MCF 10A (cell line): ENCODE results near the gene CPZ. TPM values are rescaled to one million over a fixed set of nuclear protein-coding genes. Genes with fewer than 3 reads are reported as not detected.

Experiments used
- BruUV-seq: library from RNA; stranded (reverse); fragments of 400-500 nt; replicated peaks from 2 replicates; lab custom pipeline; 2021; lab: Mats Ljungman, UMichigan
- CTCF ChIA-PET: fragments of 300-600 bp; sonication (Branson Sonifier 250); formaldehyde crosslinking; extraction: SDS; loops from one replicate; lab custom pipeline; 2021; ENCODE audit warnings: antibody characterized with exemption, inconsistent platforms; lab: Yijun Ruan, JAX
- POLR2A ChIA-PET: fragments of 300-600, 350-650 bp; sonication (Branson Sonifier 250); formaldehyde crosslinking; extraction: SDS; loops from one replicate; lab custom pipeline; 2020; ENCODE audit warnings: antibody characterized with exemption, inconsistent platforms; lab: Yijun Ruan, JAX
- DNase-seq: peaks from one replicate; pipeline ENCODE4 v3.0.0-alpha.2; 2018; ENCODE audit not compliant: unreplicated experiment
- H3K27ac Mint-ChIP-seq: one replicate; pipeline ENCODE4 v1.8.0; 2022; ENCODE audit warnings: mild to moderate bottlenecking, low read depth, mixed read lengths; ENCODE audit not compliant: unreplicated experiment
- H3K27me3 Mint-ChIP-seq: one replicate; pipeline ENCODE4 v1.8.0; 2022; ENCODE audit warnings: mixed read lengths; ENCODE audit not compliant: insufficient read depth, unreplicated experiment
- H3K36me3 Mint-ChIP-seq: one replicate; pipeline ENCODE4 v1.8.0; 2022; ENCODE audit warnings: mild to moderate bottlenecking, moderate library complexity, mixed read lengths; ENCODE audit not compliant: insufficient read depth, unreplicated experiment
- H3K4me1 Mint-ChIP-seq: one replicate; pipeline ENCODE4 v1.8.0; 2022; ENCODE audit warnings: mixed read lengths; ENCODE audit not compliant: insufficient read depth, unreplicated experiment
- H3K4me3 Mint-ChIP-seq: one replicate; pipeline ENCODE4 v1.8.0; 2022; ENCODE audit warnings: mild to moderate bottlenecking, moderate library complexity, mixed read lengths; ENCODE audit not compliant: unreplicated experiment
- H3K9me3 Mint-ChIP-seq: one replicate; pipeline ENCODE4 v1.8.0; 2022; ENCODE audit warnings: mixed read lengths; ENCODE audit not compliant: unreplicated experiment
- intact Hi-C: fragments of 100-400 bp; cut with micrococcal nuclease; formaldehyde crosslinking; loops from 2 replicates; pipeline ENCODE4 v1.14.1; 2022
- total RNA-seq: library from RNA; stranded (reverse); gene quantifications from 2 replicates; pipeline ENCODE4 v1.2.3, GENCODE V29; 2022
- TF ChIP-seq, protein P1 (sequence below): fragments of 200-600 bp; IDR thresholded peaks from one replicate; pipeline ENCODE4 v1.8.0; 2022; ENCODE audit warnings: antibody characterized with exemption, mild to moderate bottlenecking; ENCODE audit not compliant: unreplicated experiment

Gene CPZ
- total RNA-seq, 1 experiment from 2014 or later, result not detected

- TF ChIP-seq, protein P1, sequence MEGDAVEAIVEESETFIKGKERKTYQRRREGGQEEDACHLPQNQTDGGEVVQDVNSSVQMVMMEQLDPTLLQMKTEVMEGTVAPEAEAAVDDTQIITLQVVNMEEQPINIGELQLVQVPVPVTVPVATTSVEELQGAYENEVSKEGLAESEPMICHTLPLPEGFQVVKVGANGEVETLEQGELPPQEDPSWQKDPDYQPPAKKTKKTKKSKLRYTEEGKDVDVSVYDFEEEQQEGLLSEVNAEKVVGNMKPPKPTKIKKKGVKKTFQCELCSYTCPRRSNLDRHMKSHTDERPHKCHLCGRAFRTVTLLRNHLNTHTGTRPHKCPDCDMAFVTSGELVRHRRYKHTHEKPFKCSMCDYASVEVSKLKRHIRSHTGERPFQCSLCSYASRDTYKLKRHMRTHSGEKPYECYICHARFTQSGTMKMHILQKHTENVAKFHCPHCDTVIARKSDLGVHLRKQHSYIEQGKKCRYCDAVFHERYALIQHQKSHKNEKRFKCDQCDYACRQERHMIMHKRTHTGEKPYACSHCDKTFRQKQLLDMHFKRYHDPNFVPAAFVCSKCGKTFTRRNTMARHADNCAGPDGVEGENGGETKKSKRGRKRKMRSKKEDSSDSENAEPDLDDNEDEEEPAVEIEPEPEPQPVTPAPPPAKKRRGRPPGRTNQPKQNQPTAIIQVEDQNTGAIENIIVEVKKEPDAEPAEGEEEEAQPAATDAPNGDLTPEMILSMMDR, result no peak
- H3K27ac Mint-ChIP-seq, result no peak overlapping the region
- H3K36me3 Mint-ChIP-seq, result no peaks in the 10 kb centered on the region
- CTCF ChIA-PET, result interaction anchor here (0.6 kb wide), 1 partner anchor 364 kb away, joined by 3 read pairs; no protein-coding TSS in a partner anchor
- POLR2A ChIA-PET, result interaction anchor here (0.7 kb wide), 1 partner anchor 11 kb away, joined by 4 read pairs; no protein-coding TSS in a partner anchor
- no TSS peak for BruUV-seq
- no peaks in the 10 kb centered on the region for H3K27me3 Mint-ChIP-seq
- H3K9me3 Mint-ChIP-seq, result no peaks in the 10 kb centered on the region
- no peak overlapping the region for H3K4me3 Mint-ChIP-seq
- H3K4me1 Mint-ChIP-seq, result no peaks in the 10 kb centered on the region
- intact Hi-C loops, result no loop called here
- no peak for DNase-seq
Observed at GRCh38 chr4:8553216-8553615, 39.3 kb upstream of the CPZ start.

- ChIA-PET POLR2A (no interaction called here), CTCF (interaction anchor here (0.6 to 0.8 kb wide), 2 partner anchors 26 to 363 kb away, joined by 3 read pairs; no protein-coding TSS in a partner anchor)
- intact Hi-C loops, result no loop called here
- DNase-seq, result no peak
- Mint-ChIP-seq H3K27me3 (no peaks in the 10 kb centered on the region), H3K4me1 (peaks cover 7% of the 10 kb centered on the region), H3K27ac (no peak overlapping the region), H3K36me3 (no peaks in the 10 kb centered on the region), H3K4me3 (no peak overlapping the region), H3K9me3 (no peaks in the 10 kb centered on the region)
- no TSS peak for BruUV-seq
- TF ChIP-seq, protein P1, result no peak
Observed at GRCh38 chr4:8553991-8554405, 38.6 kb upstream of the CPZ start.

GRCh38 chr4:8554555-8555100, 37.9 kb upstream of the CPZ start:
- no peaks in the 10 kb centered on the region for H3K27me3 Mint-ChIP-seq
- CTCF ChIA-PET, result interaction anchor here (0.8 kb wide), 1 partner anchor 27 kb away, joined by 3 read pairs; no protein-coding TSS in a partner anchor
- no TSS peak for BruUV-seq
- no peak overlapping the region for H3K27ac Mint-ChIP-seq
- H3K4me1 Mint-ChIP-seq, result peaks cover 7% of the 10 kb centered on the region
- no peak for DNase-seq
- intact Hi-C loops, result no loop called here
- H3K9me3 Mint-ChIP-seq, result no peaks in the 10 kb centered on the region
- POLR2A ChIA-PET, result no interaction called here
- H3K36me3 Mint-ChIP-seq, result no peaks in the 10 kb centered on the region
- TF ChIP-seq, protein P1, result no peak
- no peak overlapping the region for H3K4me3 Mint-ChIP-seq

DNA sequence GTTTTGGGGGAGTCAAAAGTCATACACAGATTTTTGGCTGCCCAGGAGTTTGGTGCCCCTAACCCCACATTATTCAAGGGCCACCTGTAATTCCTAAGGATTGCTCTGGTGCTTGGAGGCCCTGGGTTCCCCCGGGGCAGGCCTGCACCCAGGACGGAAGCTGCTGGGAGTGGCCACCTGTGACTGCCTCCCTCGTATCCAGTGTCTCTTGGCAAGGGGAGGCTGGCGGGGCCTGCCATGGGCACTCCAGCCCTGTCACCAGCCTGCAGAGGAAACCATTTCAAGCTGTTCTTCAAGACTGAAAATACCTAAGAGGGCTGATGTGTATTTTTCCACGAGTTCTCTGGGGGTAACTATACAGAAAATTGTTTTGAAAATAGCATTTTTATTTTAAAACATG, 36.8 kb upstream of the CPZ start:
- CTCF ChIA-PET, result no interaction called here
- POLR2A ChIA-PET, result no interaction called here
- intact Hi-C loops, result no loop called here
- Mint-ChIP-seq H3K4me3 (no peak overlapping the region), H3K9me3 (no peaks in the 10 kb centered on the region), H3K27me3 (no peaks in the 10 kb centered on the region), H3K4me1 (peaks cover 7% of the 10 kb centered on the region), H3K36me3 (no peaks in the 10 kb centered on the region), H3K27ac (no peak overlapping the region)
- TF ChIP-seq, protein P1, result no peak
- BruUV-seq, result no TSS peak
- no peak for DNase-seq
